SK-N-SH treated with all-trans-retinoic acid at 6 μM for 48 hours (cell line): Measurements from ENCODE around the gene RIC8B.

Experiments
- ATAC-seq: fragments of 200-7000 bp; cut with Tn5 transposase; 3 replicates; pipeline ENCODE4 v1.9.1; 2020; ENCODE audit warnings: mild to moderate bottlenecking, moderate library complexity
- ARNTL ChIP-seq: fragments of 450-650 bp; formaldehyde crosslinking; IDR thresholded peaks from 2 replicates; pipeline ENCODE4 v1.5.0; 2020; ENCODE audit warnings: low read depth, mild to moderate bottlenecking, moderate library complexity, borderline replicate concordance
- BACH2 ChIP-seq: fragments of 250-450 bp; sonication (Bioruptor Pico); IDR thresholded peaks from 2 replicates; pipeline ENCODE4 v1.9.0; 2021; ENCODE audit warnings: mild to moderate bottlenecking, borderline replicate concordance
- CSDC2 ChIP-seq: fragments of 250-450 bp; sonication (Bioruptor Pico); IDR thresholded peaks from 2 replicates; pipeline ENCODE4 v1.5.0; 2020; ENCODE audit warnings: mild to moderate bottlenecking, moderate library complexity
- ESRRG ChIP-seq: fragments of 250-450 bp; sonication (Bioruptor Pico); IDR thresholded peaks from 2 replicates; pipeline ENCODE4 v1.6.1; 2021; ENCODE audit warnings: mild to moderate bottlenecking
- GLIS3 ChIP-seq: fragments of 250-450 bp; sonication (Bioruptor Pico); IDR thresholded peaks from 2 replicates; pipeline ENCODE4 v1.5.0; 2020; ENCODE audit warnings: mild to moderate bottlenecking, moderate library complexity
- ISL1 ChIP-seq: fragments of 250-450 bp; sonication (Bioruptor Pico); IDR thresholded peaks from 2 replicates; pipeline ENCODE4 v2.1.2; 2022; ENCODE audit warnings: mild to moderate bottlenecking, moderate library complexity
- OSR1 ChIP-seq: fragments of 250-450 bp; sonication (Bioruptor Pico); IDR thresholded peaks from 2 replicates; pipeline ENCODE4 v1.8.0; 2022; ENCODE audit warnings: moderate library complexity, mild to moderate bottlenecking, inconsistent platforms
- PPARA ChIP-seq: fragments of 250-450 bp; sonication (Bioruptor Pico); IDR thresholded peaks from 2 replicates; pipeline ENCODE4 v1.5.0; 2020; ENCODE audit warnings: mild to moderate bottlenecking, borderline replicate concordance
- RARB ChIP-seq: fragments of 250-450 bp; sonication (Bioruptor Pico); IDR thresholded peaks from 2 replicates; pipeline ENCODE4 v1.8.0; 2021; ENCODE audit warnings: mild to moderate bottlenecking, moderate library complexity
- SNAI2 ChIP-seq: fragments of 250-450 bp; sonication (Bioruptor Pico); IDR thresholded peaks from 2 replicates; pipeline ENCODE4 v1.5.0; 2020; ENCODE audit warnings: mild to moderate bottlenecking, moderate library complexity
- TCF4 ChIP-seq: fragments of 250-450 bp; sonication (Bioruptor Pico); IDR thresholded peaks from 2 replicates; pipeline ENCODE4 v1.8.0; 2021; ENCODE audit warnings: mild to moderate bottlenecking, moderate library complexity, borderline replicate concordance
- TOX ChIP-seq: fragments of 250-450 bp; sonication (Bioruptor Pico); IDR thresholded peaks from 2 replicates; pipeline ENCODE4 v1.8.0; 2021; ENCODE audit warnings: mild to moderate bottlenecking, moderate library complexity, borderline replicate concordance
- ZC3H10 ChIP-seq: fragments of 250-450 bp; sonication (Bioruptor Pico); IDR thresholded peaks from 2 replicates; pipeline ENCODE4 v1.5.1; 2021; ENCODE audit warnings: mild to moderate bottlenecking, moderate library complexity
- ZFP3 ChIP-seq: fragments of 250-450 bp; sonication (Bioruptor Pico); IDR thresholded peaks from 2 replicates; pipeline ENCODE4 v1.5.0; 2020; ENCODE audit warnings: mild to moderate bottlenecking, moderate library complexity
- ZFP30 ChIP-seq: fragments of 450-650 bp; formaldehyde crosslinking; IDR thresholded peaks from 2 replicates; pipeline ENCODE4 v1.5.0; 2022; ENCODE audit warnings: mild to moderate bottlenecking, moderate library complexity
- ZNF565 ChIP-seq: fragments of 450-650 bp; formaldehyde crosslinking; conservative IDR thresholded peaks from 2 replicates; pipeline ENCODE4 v1.5.0; 2020; ENCODE audit warnings: low read depth, mild to moderate bottlenecking, moderate library complexity
- ZNF70 ChIP-seq: fragments of 450-650 bp; formaldehyde crosslinking; IDR thresholded peaks from 2 replicates; pipeline ENCODE4 v1.5.0; 2020; ENCODE audit warnings: mild to moderate bottlenecking, moderate library complexity
- ZNF8 ChIP-seq: fragments of 450-650 bp; formaldehyde crosslinking; IDR thresholded peaks from 2 replicates; pipeline ENCODE4 v1.5.0; 2020; ENCODE audit warnings: mild to moderate bottlenecking, moderate library complexity
- TF ChIP-seq, protein P1 (sequence below): fragments of 250-450 bp; sonication (Bioruptor Pico); IDR thresholded peaks from 2 replicates; pipeline ENCODE4 v1.8.0; 2021; ENCODE audit warnings: low read depth, mild to moderate bottlenecking, moderate library complexity, borderline replicate concordance
- TF ChIP-seq, protein P2 (sequence below): fragments of 250-450 bp; sonication (Bioruptor Pico); IDR thresholded peaks from 2 replicates; pipeline ENCODE4 v1.5.1; 2020; ENCODE audit warnings: low read depth, mild to moderate bottlenecking, moderate library complexity
- TF ChIP-seq, protein P3 (sequence below): fragments of 250-450 bp; sonication (Bioruptor Pico); IDR thresholded peaks from 2 replicates; pipeline ENCODE4 v1.8.0; 2020; ENCODE audit warnings: mild to moderate bottlenecking, moderate library complexity, borderline replicate concordance
- TF ChIP-seq, protein P4 (sequence below): fragments of 250-450 bp; sonication (Bioruptor Pico); IDR thresholded peaks from 2 replicates; pipeline ENCODE4 v1.5.1; 2021; ENCODE audit warnings: mild to moderate bottlenecking, moderate library complexity

RIC8B gene

DNA sequence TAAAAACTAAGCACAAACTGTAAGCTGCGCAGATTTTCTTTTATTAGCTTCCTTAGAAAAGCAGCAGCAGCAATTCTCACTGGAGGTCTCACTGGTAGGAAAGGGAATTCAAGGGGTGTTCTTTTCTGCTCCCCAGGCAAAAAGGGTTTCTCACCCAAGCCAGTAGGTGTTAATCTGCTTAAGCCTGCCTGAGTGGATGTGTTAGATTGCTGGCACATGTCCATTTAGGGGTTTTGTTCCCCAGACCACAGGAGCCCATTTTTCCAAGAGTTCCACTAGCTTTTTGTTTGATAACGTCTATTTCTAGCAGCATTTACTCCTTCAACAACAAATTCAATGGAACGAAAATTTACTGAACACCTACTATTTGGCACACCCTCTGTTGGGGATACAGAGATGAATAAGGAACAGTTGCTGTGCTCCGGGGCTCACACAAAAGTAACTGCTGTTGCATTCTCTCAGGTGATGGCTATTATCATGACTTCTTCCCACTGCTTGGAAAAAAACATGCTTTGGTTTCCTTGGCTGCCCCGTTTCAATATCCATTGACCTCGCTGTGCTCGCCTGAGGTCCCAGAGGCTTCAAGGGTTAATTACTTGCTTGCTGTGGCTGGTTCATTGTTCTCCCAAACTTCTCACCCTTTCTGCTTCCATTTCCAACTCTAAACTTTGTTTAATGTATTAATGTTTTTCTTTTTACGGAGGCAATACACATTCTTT lies 31.1 kb upstream of the RIC8B start:
- TF ChIP-seq TCF4 (CRISPR knock-in tag): no peak
- TF ChIP-seq ZFP30 (CRISPR knock-in tag): no peak
- no peak for TF ChIP-seq OSR1 (CRISPR knock-in tag)
- TF ChIP-seq GLIS3: no peak
- TF ChIP-seq ISL1: no peak
- TF ChIP-seq ZNF8: no peak
- no peak for TF ChIP-seq ZC3H10
- TF ChIP-seq BACH2 (CRISPR knock-in tag): no peak
- TF ChIP-seq, protein P1, sequence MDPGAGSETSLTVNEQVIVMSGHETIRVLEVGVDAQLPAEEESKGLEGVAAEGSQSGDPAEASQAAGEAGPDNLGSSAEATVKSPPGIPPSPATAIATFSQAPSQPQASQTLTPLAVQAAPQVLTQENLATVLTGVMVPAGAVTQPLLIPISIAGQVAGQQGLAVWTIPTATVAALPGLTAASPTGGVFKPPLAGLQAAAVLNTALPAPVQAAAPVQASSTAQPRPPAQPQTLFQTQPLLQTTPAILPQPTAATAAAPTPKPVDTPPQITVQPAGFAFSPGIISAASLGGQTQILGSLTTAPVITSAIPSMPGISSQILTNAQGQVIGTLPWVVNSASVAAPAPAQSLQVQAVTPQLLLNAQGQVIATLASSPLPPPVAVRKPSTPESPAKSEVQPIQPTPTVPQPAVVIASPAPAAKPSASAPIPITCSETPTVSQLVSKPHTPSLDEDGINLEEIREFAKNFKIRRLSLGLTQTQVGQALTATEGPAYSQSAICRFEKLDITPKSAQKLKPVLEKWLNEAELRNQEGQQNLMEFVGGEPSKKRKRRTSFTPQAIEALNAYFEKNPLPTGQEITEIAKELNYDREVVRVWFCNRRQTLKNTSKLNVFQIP (CRISPR knock-in tag): no peak
- TF ChIP-seq, protein P2, sequence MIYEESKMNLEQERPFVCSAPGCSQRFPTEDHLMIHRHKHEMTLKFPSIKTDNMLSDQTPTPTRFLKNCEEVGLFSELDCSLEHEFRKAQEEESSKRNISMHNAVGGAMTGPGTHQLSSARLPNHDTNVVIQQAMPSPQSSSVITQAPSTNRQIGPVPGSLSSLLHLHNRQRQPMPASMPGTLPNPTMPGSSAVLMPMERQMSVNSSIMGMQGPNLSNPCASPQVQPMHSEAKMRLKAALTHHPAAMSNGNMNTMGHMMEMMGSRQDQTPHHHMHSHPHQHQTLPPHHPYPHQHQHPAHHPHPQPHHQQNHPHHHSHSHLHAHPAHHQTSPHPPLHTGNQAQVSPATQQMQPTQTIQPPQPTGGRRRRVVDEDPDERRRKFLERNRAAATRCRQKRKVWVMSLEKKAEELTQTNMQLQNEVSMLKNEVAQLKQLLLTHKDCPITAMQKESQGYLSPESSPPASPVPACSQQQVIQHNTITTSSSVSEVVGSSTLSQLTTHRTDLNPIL: no peak
- TF ChIP-seq RARB (CRISPR knock-in tag): no peak
- TF ChIP-seq CSDC2 (CRISPR knock-in tag): no peak
- TF ChIP-seq ARNTL (CRISPR knock-in tag): no peak
- no peak for ATAC-seq

DNA sequence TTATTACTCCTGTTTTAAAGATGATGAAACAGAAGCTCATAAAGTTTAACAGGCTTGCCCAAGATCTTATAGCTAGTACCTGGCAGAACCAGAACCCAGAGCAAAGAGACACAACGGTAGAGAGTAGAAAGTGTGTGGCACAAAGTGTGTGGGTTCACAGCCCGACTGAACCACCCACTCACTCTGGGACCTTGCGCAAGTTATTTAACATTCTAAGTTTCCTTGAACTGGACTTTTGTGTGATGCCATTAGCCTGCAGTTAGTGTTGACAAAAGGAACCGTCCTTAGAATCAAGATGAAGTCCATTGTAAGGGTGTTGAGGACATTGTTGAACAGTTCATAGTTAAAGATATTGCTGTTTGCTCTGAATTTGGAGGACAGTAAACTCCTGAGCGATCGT lies 29.9 kb upstream of the RIC8B start:
- no peak for ATAC-seq
- TF ChIP-seq ZNF70 (no peak), TOX (CRISPR knock-in tag) (no peak), CSDC2 (CRISPR knock-in tag) (no peak), ZNF565 (CRISPR knock-in tag) (no peak), ZNF8 (no peak), TCF4 (CRISPR knock-in tag) (no peak), OSR1 (CRISPR knock-in tag) (no peak), ESRRG (CRISPR knock-in tag) (no peak)
- TF ChIP-seq, protein P3, sequence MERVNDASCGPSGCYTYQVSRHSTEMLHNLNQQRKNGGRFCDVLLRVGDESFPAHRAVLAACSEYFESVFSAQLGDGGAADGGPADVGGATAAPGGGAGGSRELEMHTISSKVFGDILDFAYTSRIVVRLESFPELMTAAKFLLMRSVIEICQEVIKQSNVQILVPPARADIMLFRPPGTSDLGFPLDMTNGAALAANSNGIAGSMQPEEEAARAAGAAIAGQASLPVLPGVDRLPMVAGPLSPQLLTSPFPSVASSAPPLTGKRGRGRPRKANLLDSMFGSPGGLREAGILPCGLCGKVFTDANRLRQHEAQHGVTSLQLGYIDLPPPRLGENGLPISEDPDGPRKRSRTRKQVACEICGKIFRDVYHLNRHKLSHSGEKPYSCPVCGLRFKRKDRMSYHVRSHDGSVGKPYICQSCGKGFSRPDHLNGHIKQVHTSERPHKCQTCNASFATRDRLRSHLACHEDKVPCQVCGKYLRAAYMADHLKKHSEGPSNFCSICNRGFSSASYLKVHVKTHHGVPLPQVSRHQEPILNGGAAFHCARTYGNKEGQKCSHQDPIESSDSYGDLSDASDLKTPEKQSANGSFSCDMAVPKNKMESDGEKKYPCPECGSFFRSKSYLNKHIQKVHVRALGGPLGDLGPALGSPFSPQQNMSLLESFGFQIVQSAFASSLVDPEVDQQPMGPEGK (CRISPR knock-in tag): no peak
- TF ChIP-seq, protein P4, sequence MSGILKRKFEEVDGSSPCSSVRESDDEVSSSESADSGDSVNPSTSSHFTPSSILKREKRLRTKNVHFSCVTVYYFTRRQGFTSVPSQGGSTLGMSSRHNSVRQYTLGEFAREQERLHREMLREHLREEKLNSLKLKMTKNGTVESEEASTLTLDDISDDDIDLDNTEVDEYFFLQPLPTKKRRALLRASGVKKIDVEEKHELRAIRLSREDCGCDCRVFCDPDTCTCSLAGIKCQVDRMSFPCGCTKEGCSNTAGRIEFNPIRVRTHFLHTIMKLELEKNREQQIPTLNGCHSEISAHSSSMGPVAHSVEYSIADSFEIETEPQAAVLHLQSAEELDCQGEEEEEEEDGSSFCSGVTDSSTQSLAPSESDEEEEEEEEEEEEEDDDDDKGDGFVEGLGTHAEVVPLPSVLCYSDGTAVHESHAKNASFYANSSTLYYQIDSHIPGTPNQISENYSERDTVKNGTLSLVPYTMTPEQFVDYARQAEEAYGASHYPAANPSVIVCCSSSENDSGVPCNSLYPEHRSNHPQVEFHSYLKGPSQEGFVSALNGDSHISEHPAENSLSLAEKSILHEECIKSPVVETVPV (CRISPR knock-in tag): no peak
- TF ChIP-seq, protein P2: no peak

DNA sequence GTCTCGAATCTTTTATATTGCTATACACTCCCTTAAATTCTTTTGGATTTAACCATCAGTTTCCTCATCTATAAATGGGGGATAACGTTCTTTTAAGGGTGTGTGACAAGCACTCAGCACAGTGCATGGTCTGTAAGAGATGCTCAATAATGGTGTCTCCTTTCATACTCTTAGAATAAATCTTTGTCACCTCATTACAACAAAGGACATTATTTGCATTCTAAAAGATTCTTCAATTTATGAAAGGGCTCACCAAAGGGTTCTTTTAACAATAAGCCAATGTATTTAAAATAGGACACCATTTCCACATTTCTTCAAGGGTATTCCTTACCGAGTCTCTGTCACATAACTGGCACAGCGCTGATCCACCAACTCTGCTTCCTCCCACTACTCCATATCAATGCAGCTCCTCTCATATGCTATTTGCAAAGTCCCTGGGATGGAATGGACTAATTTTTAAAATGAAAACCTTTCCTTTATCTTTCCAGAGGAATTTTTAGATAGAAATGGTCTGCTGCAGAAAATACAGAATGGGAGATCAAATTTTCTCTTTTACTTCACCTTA lies 29.2 kb upstream of the RIC8B start:
- TF ChIP-seq ESRRG (CRISPR knock-in tag) (no peak), RARB (CRISPR knock-in tag) (no peak), ZFP3 (CRISPR knock-in tag) (no peak), PPARA (CRISPR knock-in tag) (no peak), TOX (CRISPR knock-in tag) (no peak), CSDC2 (CRISPR knock-in tag) (no peak), ARNTL (CRISPR knock-in tag) (no peak), SNAI2 (CRISPR knock-in tag) (no peak), TCF4 (CRISPR knock-in tag) (no peak), ISL1 (no peak), ZNF70 (no peak), ZNF8 (no peak), ZFP30 (CRISPR knock-in tag) (no peak)
- TF ChIP-seq, protein P1 (CRISPR knock-in tag): no peak
- ATAC-seq: no peak
